ENCODE results near the gene MIF. TPM values are rescaled to one million over a fixed set of nuclear protein-coding genes. Genes with fewer than 3 reads are reported as not detected.
"Not testable (repeated sequence)": the region's sequence is repeated elsewhere in the genome, so short reads cannot be mapped to it uniquely, and the experiment has no call there.

Gene MIF
- polyA plus RNA-seq, 3 donors = 248 to 398 (median 342) TPM

GRCh38 chr22:23894710-23895598 is 771 bp downstream of the MIF start:
- DNase-seq = peak; percentile 76

GRCh38 chr22:23895599-23896144 is 1.5 kb downstream of the MIF start:
- DNase-seq = no peak

GRCh38 chr22:23896166-23896522 is 2.0 kb downstream of the MIF start:
- no peak for DNase-seq

DNA sequence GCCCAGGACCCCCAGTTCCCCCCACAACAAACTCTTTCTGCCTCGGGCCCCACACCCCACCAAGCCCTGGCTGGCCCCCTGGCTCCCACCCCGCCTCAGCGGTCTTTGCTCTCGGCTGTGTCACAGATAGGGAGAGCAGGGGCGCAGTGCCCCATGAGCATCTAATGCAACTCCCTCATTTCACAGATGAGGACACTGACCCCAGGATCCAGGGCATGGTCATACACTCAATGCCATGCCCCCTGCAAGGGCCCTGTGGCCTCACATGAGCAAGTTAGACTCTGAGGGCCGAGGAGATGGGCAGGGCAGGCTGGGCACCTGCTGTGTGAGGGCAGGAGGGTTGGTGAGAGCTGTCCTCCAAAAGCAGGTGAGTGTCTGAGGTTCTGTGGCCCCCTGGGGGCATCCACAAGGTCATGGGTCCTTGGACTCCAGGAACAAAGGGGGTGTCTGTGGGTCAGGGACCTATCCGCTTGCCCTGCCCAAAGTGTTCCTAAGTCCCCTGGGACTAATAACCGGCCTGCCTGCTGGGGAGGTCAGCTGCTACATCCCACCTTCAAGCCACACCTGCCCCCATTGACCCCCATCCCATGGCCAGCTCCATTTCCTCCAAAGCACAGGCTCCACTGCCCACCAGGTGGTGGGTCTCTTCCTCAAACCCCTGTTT is 2.5 kb downstream of the MIF start:
- no peak for DNase-seq

DNA sequence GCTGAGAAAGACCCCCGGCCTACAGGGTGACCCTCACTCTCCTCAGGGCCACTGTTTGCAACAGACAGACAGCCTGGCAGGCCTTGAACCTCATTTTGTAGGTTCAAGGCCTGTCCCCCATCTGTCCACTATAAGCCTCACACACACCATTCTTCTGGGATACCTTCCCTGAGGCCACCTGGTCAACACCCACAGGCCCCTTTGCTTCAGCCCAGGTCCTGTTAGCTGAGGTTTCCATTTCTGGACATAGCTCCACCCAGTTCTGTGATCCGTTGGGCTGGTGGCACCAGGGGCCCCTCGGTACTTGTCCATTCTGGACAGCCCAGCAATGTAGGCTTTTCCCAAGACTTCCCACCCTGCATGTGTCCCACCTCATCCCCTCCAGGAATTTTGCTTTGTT is 3.1 kb downstream of the MIF start:
- DNase-seq = no peak

- DNase-seq = no peak
Observed at GRCh38 chr22:23898006-23898974, 4.1 kb downstream of the MIF start.

GRCh38 chr22:23899042-23899745 is 5.0 kb downstream of the MIF start:
- DNase-seq = no peak

- not testable (repeated sequence) for DNase-seq
Observed at GRCh38 chr22:23900227-23900626, 6.0 kb downstream of the MIF start.

- DNase-seq = no peak
Observed at GRCh38 chr22:23901600-23901999, 7.4 kb downstream of the MIF start.

DNA sequence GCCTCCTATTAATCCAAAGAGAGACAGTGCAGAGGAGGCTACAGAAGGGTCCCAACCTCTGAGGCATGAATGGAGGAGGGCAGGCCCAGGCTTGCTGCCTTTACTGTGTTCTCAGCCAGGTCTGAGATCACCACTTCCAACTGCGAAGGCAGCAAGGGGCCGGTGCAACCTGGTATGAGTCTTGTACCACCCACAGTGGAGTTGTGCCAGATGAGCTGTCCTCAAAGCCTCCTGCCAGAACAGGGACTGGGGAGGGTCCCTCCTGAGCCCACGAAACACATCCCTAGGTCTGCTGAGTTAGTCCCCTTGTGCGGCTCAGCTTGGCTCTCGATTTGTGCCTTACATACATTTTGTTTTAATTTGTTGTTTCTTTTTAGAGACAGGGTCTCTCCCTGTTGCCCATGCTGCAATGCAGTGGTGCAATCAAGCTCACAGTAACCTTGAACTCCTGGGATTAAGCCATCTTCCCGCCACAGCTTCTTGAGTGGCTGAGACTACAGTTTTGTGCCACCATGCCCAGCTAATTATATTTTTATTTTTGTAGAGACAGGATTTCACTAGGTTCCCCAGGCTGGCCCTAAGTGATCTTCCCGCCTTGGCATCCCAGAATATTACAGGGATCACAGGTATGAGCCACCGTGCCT is 9.3 kb downstream of the MIF start:
- no peak for DNase-seq

DNA sequence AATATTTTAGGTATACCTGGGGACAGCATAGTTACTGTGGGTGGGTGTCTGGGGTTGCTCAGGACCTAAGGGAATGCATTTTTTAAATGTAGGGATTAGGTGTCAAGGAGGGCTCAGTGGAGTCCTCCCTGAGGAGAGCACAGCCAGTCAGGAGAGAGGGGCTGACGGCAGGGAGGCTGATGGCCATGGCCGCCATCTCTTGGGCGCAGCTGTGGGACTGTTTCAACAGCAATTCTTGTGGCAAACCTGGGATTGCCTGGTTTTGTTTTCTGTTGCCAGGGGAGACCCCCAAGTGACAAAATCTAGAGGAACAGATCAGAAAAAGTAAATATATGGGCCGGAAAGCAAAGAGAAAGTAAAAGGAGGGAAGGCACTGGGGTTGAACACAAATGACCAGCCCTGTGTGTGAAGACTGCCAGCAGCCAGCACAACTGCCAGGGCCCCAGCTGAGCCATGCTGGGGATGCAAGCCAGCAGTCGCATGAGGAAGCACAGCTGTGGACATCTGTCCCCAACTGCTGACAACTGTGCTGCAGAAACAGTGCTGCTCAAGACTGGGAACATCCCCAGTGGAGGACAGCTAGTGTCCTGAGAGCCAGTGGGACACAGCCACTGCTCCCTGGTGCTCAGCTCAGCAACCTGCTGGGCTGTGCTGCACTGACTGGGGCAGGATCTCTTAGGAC is 10.5 kb downstream of the MIF start:
- DNase-seq = peak; percentile 42

- no peak for DNase-seq
Observed at GRCh38 chr22:23906641-23907040, 12.5 kb downstream of the MIF start.

GRCh38 chr22:23907423-23907822 is 13.2 kb downstream of the MIF start:
- DNase-seq = not testable (repeated sequence)

DNA sequence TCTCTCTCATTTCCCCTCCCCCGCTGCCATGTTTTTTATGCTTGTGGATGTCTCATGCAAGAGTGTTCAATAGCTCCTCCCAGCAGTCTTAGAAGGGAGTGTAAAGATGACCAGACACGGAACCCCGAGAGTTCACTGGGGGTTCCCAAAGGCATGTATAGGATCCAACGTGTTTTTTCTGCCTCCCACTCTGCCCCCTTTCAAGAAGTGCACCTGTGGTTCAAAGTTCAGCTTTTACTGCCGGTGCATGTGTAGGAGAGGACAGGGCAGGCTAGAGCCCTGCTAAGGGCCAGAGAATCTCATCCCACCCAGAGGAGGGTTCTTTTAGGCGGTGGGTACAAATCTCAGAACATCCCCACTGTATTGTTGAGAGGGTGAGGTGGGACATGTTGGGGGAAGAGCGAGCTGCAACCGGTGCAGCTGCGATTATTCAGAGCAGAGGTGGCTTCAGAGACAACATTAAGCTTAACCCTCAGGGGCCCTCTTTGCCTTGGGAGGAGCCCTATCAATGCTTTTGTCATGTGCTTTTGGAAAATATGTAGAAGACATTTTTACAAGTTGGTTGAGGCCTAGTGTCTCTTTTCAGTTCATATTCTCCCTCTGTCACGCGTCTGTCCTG is 14.5 kb downstream of the MIF start:
- no peak for DNase-seq

- DNase-seq = no peak
Observed at GRCh38 chr22:23909296-23909898, 15.2 kb downstream of the MIF start.

GRCh38 chr22:23910496-23911190 is 16.5 kb downstream of the MIF start:
- no peak for DNase-seq

DNA sequence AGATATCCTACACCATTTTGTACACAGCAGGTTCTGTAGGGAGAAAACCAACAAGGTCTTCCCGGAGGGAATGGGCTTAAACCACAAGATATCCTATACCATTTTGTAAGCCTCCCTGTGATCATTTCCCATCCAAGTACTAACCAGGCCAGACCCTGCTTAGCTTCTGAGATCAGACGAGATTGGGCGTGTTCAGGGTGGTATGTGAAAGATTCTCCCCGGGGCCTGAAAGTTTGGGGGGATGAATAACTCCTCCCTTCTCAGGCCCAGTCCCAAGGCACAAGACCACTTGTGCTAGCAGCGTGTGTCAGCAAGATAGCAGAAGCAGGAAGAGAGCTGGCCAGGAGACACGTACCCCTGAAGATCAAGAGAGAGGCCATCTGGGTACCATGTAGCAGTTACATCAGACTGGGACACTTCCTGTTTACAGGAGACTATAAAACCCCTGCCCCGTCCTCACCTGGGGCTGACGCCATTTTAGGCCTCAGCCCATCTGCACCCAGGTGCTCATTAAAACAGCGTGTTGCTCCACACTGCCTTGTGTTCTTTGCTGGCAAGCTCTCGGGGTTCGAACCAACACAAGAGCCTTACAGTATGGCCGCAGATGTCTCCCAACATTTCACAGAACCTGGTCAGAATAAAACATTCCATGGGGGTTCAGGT is 17.3 kb downstream of the MIF start:
- DNase-seq = no peak

All from renal pelvis (tissue), 4 donors.